Spinal cord (tissue), 10 donors: ENCODE results near the gene HINT1. TPM values are rescaled to one million over a fixed set of nuclear protein-coding genes. Genes with fewer than 3 reads are reported as not detected.
"Not testable (repeated sequence)": the region's sequence is repeated elsewhere in the genome, so short reads cannot be mapped to it uniquely, and the experiment has no call there.

Experiments
- DNase-seq, 6 donors: peaks; one replicate each; pipeline versions ENCODE4 v3.0.0 to v3.0.0-alpha.2; 2013 to 2015; ENCODE audit warnings: low spot score in 6 of 6, low read depth in 4 of 6
- H3K27ac ChIP-seq: one replicate; pipeline ENCODE4 v1.5.1; 2013; ENCODE audit warnings: low read depth, low read length, control low read depth
- H3K27me3 ChIP-seq: one replicate; pipeline ENCODE4 v1.6.1; 2013; ENCODE audit warnings: low read length; ENCODE audit not compliant: control insufficient read depth, insufficient read depth
- H3K36me3 ChIP-seq: one replicate; pipeline ENCODE4 v1.6.1; 2013; ENCODE audit warnings: low read length; ENCODE audit not compliant: control insufficient read depth, insufficient read depth
- H3K4me1 ChIP-seq: one replicate; pipeline ENCODE4 v1.6.1; 2013; ENCODE audit warnings: low read length; ENCODE audit not compliant: control insufficient read depth, insufficient read depth
- H3K4me3 ChIP-seq: one replicate; pipeline ENCODE4 v1.5.1; 2013; ENCODE audit warnings: low read depth, low read length, control low read depth
- H3K9me3 ChIP-seq: one replicate; pipeline ENCODE4 v1.6.1; 2013; ENCODE audit warnings: low read length; ENCODE audit not compliant: control insufficient read depth, insufficient read depth
- WGBS: methylation state at CpG from one replicate; pipeline ENCODE4 v1.1.5; 2013; ENCODE audit warnings: missing lambda C conversion rate; ENCODE audit not compliant: insufficient coverage; 5-methylcytosine and 5-hydroxymethylcytosine counted together
- polyA plus RNA-seq, 2 donors: library from polyadenylated mRNA; unstranded; fragments of 120-200 nt; gene quantifications; one replicate each; pipeline ENCODE4 v1.2.1, GENCODE V29; 2013; ENCODE audit not compliant: insufficient read length in 2 of 2
- total RNA-seq, 2 donors: library from RNA; depleted of rRNA in 1 of 2; stranded (reverse); fragments of 120-200 nt in 1 of 2; fragments of >200 nt in 1 of 2; gene quantifications; one replicate each; pipeline versions ENCODE4 v1.2.3 to v1.2.4, GENCODE V29; 2013 to 2014
- donor health status: healthy.

Gene HINT1
- total and polyA plus RNA-seq, 4 donors = 172 to 397 (median 310) TPM

GRCh38 chr5:131133091-131133490 is 32.0 kb downstream of the HINT1 start:
- no CpG with 5 or more reads among the region's 2 CpGs for WGBS
- not testable (repeated sequence) for H3K4me1 ChIP-seq, H3K27me3 ChIP-seq, H3K4me3 ChIP-seq, H3K9me3 ChIP-seq, H3K36me3 ChIP-seq, DNase-seq, H3K27ac ChIP-seq

DNA sequence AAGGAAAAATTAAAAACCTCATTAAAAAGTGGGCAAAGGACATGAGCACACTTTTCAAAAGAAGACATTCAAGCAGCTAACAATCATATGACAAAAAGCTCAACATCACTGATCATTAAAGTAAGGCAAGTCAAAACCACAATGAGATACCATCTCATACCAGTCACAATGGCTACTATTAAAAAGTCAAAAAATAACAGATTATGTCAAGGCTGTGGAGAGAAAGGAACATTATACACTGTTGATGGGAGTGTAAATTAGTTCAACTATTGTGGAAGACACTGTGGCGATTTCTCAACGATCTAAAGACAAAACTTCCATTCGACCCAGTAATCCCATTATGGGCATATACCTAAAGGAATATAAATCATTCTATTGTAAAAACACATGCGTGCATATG is 35.8 kb downstream of the HINT1 start:
- Histone ChIP-seq H3K9me3 (peaks cover 2% of the 10 kb centered on the region), H3K4me1 (no peaks in the 10 kb centered on the region), H3K27ac (no peak overlapping the region), H3K27me3 (no peaks in the 10 kb centered on the region), H3K4me3 (no peak overlapping the region), H3K36me3 (no peaks in the 10 kb centered on the region)
- no CpG with 5 or more reads among the region's 4 CpGs for WGBS
- DNase-seq = no peak

- not testable (repeated sequence) for H3K4me3 ChIP-seq, H3K27me3 ChIP-seq, H3K4me1 ChIP-seq, H3K9me3 ChIP-seq, H3K36me3 ChIP-seq, DNase-seq, H3K27ac ChIP-seq
- whole genome bisulfite sequencing = no CpG with 5 or more reads among the region's 2 CpGs
These were observed 37.8 kb downstream of the HINT1 start for GRCh38 chr5:131127244-131127643.

- H3K27me3 ChIP-seq = no peaks in the 10 kb centered on the region
- H3K27ac ChIP-seq = no peak overlapping the region
- H3K9me3 ChIP-seq = no peaks in the 10 kb centered on the region
- no peaks in the 10 kb centered on the region for H3K4me1 ChIP-seq
- H3K4me3 ChIP-seq = no peak overlapping the region
- no peaks in the 10 kb centered on the region for H3K36me3 ChIP-seq
- no CpG with 5 or more reads among the region's 2 CpGs for WGBS
- no peak for DNase-seq
These were observed 50.3 kb downstream of the HINT1 start for GRCh38 chr5:131114754-131115153.

GRCh38 chr5:131112424-131112823 is 52.6 kb downstream of the HINT1 start:
- Histone ChIP-seq H3K27me3 (no peaks in the 10 kb centered on the region), H3K36me3 (no peaks in the 10 kb centered on the region), H3K9me3 (no peaks in the 10 kb centered on the region), H3K4me1 (no peaks in the 10 kb centered on the region), H3K4me3 (no peak overlapping the region), H3K27ac (no peak overlapping the region)
- WGBS = 80% methylated on average over 13 of the region's 13 CpGs
- DNase-seq = no peak

DNA sequence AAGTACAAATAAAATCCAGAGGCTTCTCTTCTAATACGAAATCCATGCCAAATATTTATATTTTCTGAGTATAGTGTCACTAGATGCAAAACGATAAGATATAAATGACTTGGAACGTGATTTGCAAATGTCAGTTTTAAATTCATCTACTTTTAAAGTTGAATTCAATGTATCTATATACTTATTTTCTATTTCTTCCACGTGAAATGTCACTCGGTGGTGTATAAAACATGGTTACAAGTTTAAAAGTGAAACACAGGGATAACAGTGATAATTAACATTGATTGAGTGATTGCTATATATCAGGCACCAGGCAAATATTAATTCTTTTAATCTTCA is 54.8 kb downstream of the HINT1 start:
- no peaks in the 10 kb centered on the region for H3K4me1 ChIP-seq
- no peaks in the 10 kb centered on the region for H3K9me3 ChIP-seq
- DNase-seq = no peak
- no peak overlapping the region for H3K27ac ChIP-seq
- no peaks in the 10 kb centered on the region for H3K27me3 ChIP-seq
- no CpG with 5 or more reads among the region's 5 CpGs for WGBS
- no peaks in the 10 kb centered on the region for H3K36me3 ChIP-seq
- no peak overlapping the region for H3K4me3 ChIP-seq

DNA sequence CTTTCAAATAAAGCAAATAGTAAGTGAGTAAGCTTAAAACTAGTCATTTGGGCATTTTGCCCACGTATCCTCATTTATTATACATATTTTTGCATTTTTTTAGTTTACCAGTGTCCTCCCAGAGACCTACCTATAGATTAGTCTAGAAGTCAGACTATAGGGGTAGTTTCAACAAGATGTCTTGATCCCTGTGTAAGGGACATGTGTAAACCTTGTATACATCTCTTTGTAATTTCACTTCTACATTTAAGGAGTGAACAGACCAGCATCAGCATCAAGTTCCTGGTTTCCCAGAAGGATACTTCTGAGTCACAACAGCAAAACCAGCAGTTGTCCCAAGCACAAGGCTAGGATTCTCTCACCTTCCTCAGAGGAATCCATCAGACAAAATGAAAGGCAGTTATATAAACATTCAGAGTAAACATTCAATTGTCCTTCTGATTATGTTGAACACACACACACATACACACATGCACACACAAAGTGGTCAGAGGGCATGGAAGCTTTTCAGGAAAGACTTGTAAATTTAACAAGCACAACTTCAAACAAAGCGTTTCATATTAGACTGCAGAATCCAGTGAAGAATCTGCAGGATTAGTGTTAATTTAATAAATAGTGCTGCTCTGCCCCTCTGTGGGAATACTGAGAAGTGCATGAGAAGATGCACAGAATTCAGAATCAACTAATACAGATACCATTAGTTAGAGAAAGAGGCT is 55.4 kb downstream of the HINT1 start:
- DNase-seq = peak; percentile 24 to 91 (median 42)
- H3K4me1 ChIP-seq = no peaks in the 10 kb centered on the region
- no peak overlapping the region for H3K27ac ChIP-seq
- WGBS = no CpG with 5 or more reads among the region's 2 CpGs
- H3K4me3 ChIP-seq = no peak overlapping the region
- no peaks in the 10 kb centered on the region for H3K36me3 ChIP-seq
- H3K27me3 ChIP-seq = no peaks in the 10 kb centered on the region
- no peaks in the 10 kb centered on the region for H3K9me3 ChIP-seq

Other genes with a start within 250 kb of the HINT1 start
- gene LYRM7, start 5.7 kb upstream of the HINT1 start, total RNA-seq = 10 to 100 TPM; 12.6 to 30.5 TPM
- gene LYRM7, start 5.7 kb upstream of the HINT1 start, polyA plus RNA-seq = 10 to 100 TPM; 15.1 to 21.9 TPM
- gene CDC42SE2, start 98.8 kb upstream of the HINT1 start, total RNA-seq = 10 to 100 TPM; 35.1 to 89.5 TPM
- gene CDC42SE2, start 98.8 kb upstream of the HINT1 start, polyA plus RNA-seq = 10 to 100 TPM; 48.6 to 57.2 TPM